ENCODE measurements around the gene TSPEAR.

DNA sequence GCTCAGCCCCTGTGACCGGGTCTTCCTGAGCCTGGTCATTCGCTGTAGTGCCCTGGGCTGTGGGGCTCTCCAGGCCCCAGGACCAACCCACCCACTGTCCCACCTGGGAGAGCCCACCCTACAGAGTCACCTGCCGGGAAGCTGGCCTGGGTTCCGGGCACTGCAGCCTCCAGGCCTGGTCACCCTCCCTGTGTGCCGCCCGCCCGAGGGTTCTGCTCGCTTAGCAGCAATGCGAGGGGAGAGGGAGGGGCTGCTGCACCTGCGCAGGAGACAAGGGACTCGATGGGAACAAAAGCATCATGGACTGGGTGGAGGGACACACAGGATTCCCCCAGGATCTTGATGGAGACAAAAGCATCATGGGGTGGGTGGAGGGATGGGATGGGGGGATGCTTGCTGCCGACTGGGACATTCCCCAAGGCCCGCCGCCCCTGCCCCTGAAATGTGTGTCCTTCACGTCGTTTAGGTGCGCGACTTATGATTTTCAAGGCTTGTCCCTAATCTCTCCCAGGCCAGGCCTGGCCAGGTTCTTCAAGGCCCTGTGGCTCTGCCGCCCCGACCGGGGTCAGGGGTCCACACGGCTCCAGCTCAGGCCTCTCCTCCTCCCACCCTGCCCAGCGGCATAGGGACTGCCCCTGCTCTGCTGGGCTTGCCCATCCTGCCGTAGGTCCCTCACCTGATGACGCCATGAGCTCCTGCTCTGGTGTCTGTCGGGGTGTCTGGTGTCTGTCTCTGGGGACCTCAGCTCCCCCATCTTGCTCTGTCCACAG is 97.8 kb downstream of the TSPEAR start:
- TF ChIP-seq, protein P1, sequence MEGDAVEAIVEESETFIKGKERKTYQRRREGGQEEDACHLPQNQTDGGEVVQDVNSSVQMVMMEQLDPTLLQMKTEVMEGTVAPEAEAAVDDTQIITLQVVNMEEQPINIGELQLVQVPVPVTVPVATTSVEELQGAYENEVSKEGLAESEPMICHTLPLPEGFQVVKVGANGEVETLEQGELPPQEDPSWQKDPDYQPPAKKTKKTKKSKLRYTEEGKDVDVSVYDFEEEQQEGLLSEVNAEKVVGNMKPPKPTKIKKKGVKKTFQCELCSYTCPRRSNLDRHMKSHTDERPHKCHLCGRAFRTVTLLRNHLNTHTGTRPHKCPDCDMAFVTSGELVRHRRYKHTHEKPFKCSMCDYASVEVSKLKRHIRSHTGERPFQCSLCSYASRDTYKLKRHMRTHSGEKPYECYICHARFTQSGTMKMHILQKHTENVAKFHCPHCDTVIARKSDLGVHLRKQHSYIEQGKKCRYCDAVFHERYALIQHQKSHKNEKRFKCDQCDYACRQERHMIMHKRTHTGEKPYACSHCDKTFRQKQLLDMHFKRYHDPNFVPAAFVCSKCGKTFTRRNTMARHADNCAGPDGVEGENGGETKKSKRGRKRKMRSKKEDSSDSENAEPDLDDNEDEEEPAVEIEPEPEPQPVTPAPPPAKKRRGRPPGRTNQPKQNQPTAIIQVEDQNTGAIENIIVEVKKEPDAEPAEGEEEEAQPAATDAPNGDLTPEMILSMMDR (IDR thresholded peaks at IDR 0.05; ENCODE audit: low read length), result no peak
- TF ChIP-seq EZH2 (IDR thresholded peaks at IDR 0.05; ENCODE audit: borderline replicate concordance, low read length), result no peak
